GM18867 (cell line): ENCODE results near the gene DHFR2.

Source experiments
- ATAC-seq: cut with Tn5 transposase; IDR thresholded peaks from one replicate; pipeline ENCODE4 v1.9.1; 2021; ENCODE audit warnings: mild to moderate bottlenecking, moderate library complexity; ENCODE audit not compliant: unreplicated experiment

The DHFR2 gene

GRCh38 chr3:94008253-94008652 lies 54.5 kb downstream of the DHFR2 start:
- ATAC-seq = no peak
